GM13977 (cell line): Measurements from ENCODE around the gene SMIM1.

Experiments
- DNase-seq: peaks from one replicate; pipeline ENCODE4 v3.0.0; 2012; ENCODE audit warnings: low spot score
- CTCF ChIP-seq: IDR thresholded peaks from 2 replicates; pipeline ENCODE4 v1.5.1; 2012; ENCODE audit warnings: mild to moderate bottlenecking, control low read depth; ENCODE audit not compliant: insufficient read depth; ENCODE audit errors: extremely low read depth, missing control alignments
- in situ Hi-C: fragments of 300-500 bp; cut with MboI; formaldehyde crosslinking; loops from one replicate; pipeline ENCODE4 v1.12.0; 2022; ENCODE audit warnings: low sequenced_read_pairs, low pct_unique_long_range_greater_than_20kb, mixed read lengths, inconsistent platforms; ENCODE audit not compliant: unreplicated experiment

SMIM1 gene

GRCh38 chr1:3743421-3743820 lies 29.1 kb upstream of the SMIM1 start:
- in situ Hi-C loops: no loop called here
- TF ChIP-seq CTCF: no peak
- DNase-seq: no peak

- no peak for DNase-seq
- no peak for TF ChIP-seq CTCF
- in situ Hi-C loops: no loop called here
Measured at GRCh38 chr1:3743826-3744225, 28.7 kb upstream of the SMIM1 start.

- in situ Hi-C loops: no loop called here
- TF ChIP-seq CTCF: no peak
- DNase-seq: no peak
Measured at GRCh38 chr1:3744646-3745045, 27.9 kb upstream of the SMIM1 start.

- no peak for DNase-seq
- no peak for TF ChIP-seq CTCF
- in situ Hi-C loops: no loop called here
Measured at GRCh38 chr1:3745071-3745470, 27.5 kb upstream of the SMIM1 start.

- TF ChIP-seq CTCF: no peak
- DNase-seq: no peak
- in situ Hi-C loops: no loop called here
Measured at GRCh38 chr1:3745590-3746381, 26.8 kb upstream of the SMIM1 start.

- in situ Hi-C loops: no loop called here
- TF ChIP-seq CTCF: no peak
- DNase-seq: no peak
Measured at GRCh38 chr1:3746389-3746829, 26.1 kb upstream of the SMIM1 start.
